DOHH2 (cell line): ENCODE measurements around the gene EID3.
"Not testable (repeated sequence)": the region's sequence is repeated elsewhere in the genome, so short reads cannot be mapped to it uniquely, and the experiment has no call there.

Experiments used
- H3F3A ChIP-seq: fragments of 200-600 bp; sonication (generic), shearing (Covaris generic); 2 replicates; pipeline ENCODE4 v1.6.0; 2016; ENCODE audit warnings: antibody characterized with exemption, mild to moderate bottlenecking; ENCODE audit not compliant: control insufficient read depth, insufficient read depth
- H3K27ac ChIP-seq: fragments of 200-600 bp; sonication (generic); 2 replicates; pipeline ENCODE4 v1.5.1; 2014; ENCODE audit warnings: low read depth, mild to moderate bottlenecking, low read length, moderate library complexity
- H3K27me3 ChIP-seq: fragments of 200-600 bp; sonication (generic); 2 replicates; pipeline ENCODE4 v1.6.1; 2014; ENCODE audit warnings: mild to moderate bottlenecking, low read length, mixed read lengths; ENCODE audit not compliant: control insufficient read depth
- H3K36me3 ChIP-seq: fragments of 200-600 bp; sonication (generic); 2 replicates; pipeline ENCODE4 v1.6.1; 2014; ENCODE audit warnings: mild to moderate bottlenecking, low read length, moderate library complexity, mixed read lengths; ENCODE audit not compliant: control insufficient read depth
- H3K4me1 ChIP-seq: fragments of 200-600 bp; sonication (generic); 2 replicates; pipeline ENCODE4 v1.6.1; 2014; ENCODE audit warnings: mild to moderate bottlenecking, low read length, mixed read lengths; ENCODE audit not compliant: control insufficient read depth
- H3K4me2 ChIP-seq: fragments of 200-600 bp; sonication (generic); 2 replicates; pipeline ENCODE4 v1.6.0; 2014; ENCODE audit warnings: mild to moderate bottlenecking, low read length, moderate library complexity
- H3K4me3 ChIP-seq: fragments of 200-600 bp; sonication (generic); 2 replicates; pipeline ENCODE4 v1.5.1; 2014; ENCODE audit warnings: mild to moderate bottlenecking, low read length, mixed read lengths
- H3K79me2 ChIP-seq: fragments of 200-600 bp; sonication (generic); 2 replicates; pipeline ENCODE4 v1.6.1; 2014; ENCODE audit warnings: mild to moderate bottlenecking, low read length, mixed read lengths; ENCODE audit not compliant: control insufficient read depth
- H3K9me2 ChIP-seq: fragments of 200-600 bp; sonication (generic); replicated peaks from 2 replicates; pipeline ENCODE4 v1.6.1; 2014; ENCODE audit warnings: mild to moderate bottlenecking, low read length, mixed read lengths; ENCODE audit not compliant: control insufficient read depth
- H3K9me3 ChIP-seq: fragments of 200-600 bp; sonication (generic); 2 replicates; pipeline ENCODE4 v1.6.1; 2014; ENCODE audit warnings: antibody characterized with exemption, low read length, mixed read lengths; ENCODE audit not compliant: control insufficient read depth, insufficient read depth
- H4K20me1 ChIP-seq: fragments of 200-600 bp; sonication (generic); 2 replicates; pipeline ENCODE4 v1.6.0; 2014; ENCODE audit warnings: low read depth, mild to moderate bottlenecking, antibody characterized with exemption, low read length, moderate library complexity; ENCODE audit not compliant: control insufficient read depth, insufficient read depth
- CTCF ChIP-seq: fragments of 200-600 bp; sonication (generic); IDR thresholded peaks from one replicate; pipeline ENCODE4 v1.5.1; 2014; ENCODE audit warnings: antibody characterized with exemption, mild to moderate bottlenecking, low read depth, low read length; ENCODE audit not compliant: poor library complexity, severe bottlenecking
- EZH2phosphoT487 ChIP-seq: fragments of 200-600 bp; sonication (generic); IDR thresholded peaks from 2 replicates; pipeline ENCODE4 v1.6.1; 2017; ENCODE audit warnings: borderline replicate concordance, mild to moderate bottlenecking, antibody characterized with exemption, low read length, moderate library complexity, mixed read lengths

Gene EID3

GRCh38 chr12:104319918-104320626, 16.5 kb downstream of the EID3 start:
- H3K9me2 ChIP-seq: no peaks in the 10 kb centered on the region
- H3K27me3 ChIP-seq: no peaks in the 10 kb centered on the region
- H4K20me1 ChIP-seq: no peaks in the 10 kb centered on the region
- peaks cover 79% of the 10 kb centered on the region for H3K36me3 ChIP-seq
- H3K4me1 ChIP-seq: no peaks in the 10 kb centered on the region
- no peak overlapping the region for H3K27ac ChIP-seq
- H3K9me3 ChIP-seq: no peaks in the 10 kb centered on the region
- peaks cover 6% of the 10 kb centered on the region; the same call in 1 of the 2 replicates for H3K79me2 ChIP-seq
- H3K4me3 ChIP-seq: no peak overlapping the region
- no peaks in the 10 kb centered on the region for H3F3A ChIP-seq
- H3K4me2 ChIP-seq: no peak overlapping the region
- TF ChIP-seq CTCF (no peak), EZH2phosphoT487 (no peak)

- no peaks in the 10 kb centered on the region for H3K9me2 ChIP-seq
- H3F3A ChIP-seq: no peaks in the 10 kb centered on the region
- H3K4me1 ChIP-seq: no peaks in the 10 kb centered on the region
Observed at GRCh38 chr12:104320627-104321024, 17.1 kb downstream of the EID3 start.

GRCh38 chr12:104321949-104322348, 18.4 kb downstream of the EID3 start:
- TF ChIP-seq CTCF (no peak), EZH2phosphoT487 (no peak)
- no peak overlapping the region for H3K4me2 ChIP-seq
- no peaks in the 10 kb centered on the region for H4K20me1 ChIP-seq
- H3F3A ChIP-seq: no peaks in the 10 kb centered on the region
- no peaks in the 10 kb centered on the region for H3K79me2 ChIP-seq
- no peak overlapping the region for H3K27ac ChIP-seq
- no peaks in the 10 kb centered on the region for H3K4me1 ChIP-seq
- H3K36me3 ChIP-seq: peaks cover 82% of the 10 kb centered on the region
- no peak overlapping the region for H3K4me3 ChIP-seq
- H3K9me2 ChIP-seq: no peaks in the 10 kb centered on the region
- H3K27me3 ChIP-seq: no peaks in the 10 kb centered on the region
- H3K9me3 ChIP-seq: no peaks in the 10 kb centered on the region

More at GRCh38 chr12:104320627-104321024, 17.1 kb downstream of the EID3 start:
- Histone ChIP-seq H3K27me3 (no peaks in the 10 kb centered on the region), H3K4me2 (no peak overlapping the region), H3K4me3 (no peak overlapping the region), H3K79me2 (peaks cover 3% of the 10 kb centered on the region; the same call in 1 of the 2 replicates), H4K20me1 (no peaks in the 10 kb centered on the region), H3K27ac (no peak overlapping the region), H3K9me3 (no peaks in the 10 kb centered on the region), H3K36me3 (peaks cover 79% of the 10 kb centered on the region)
- TF ChIP-seq EZH2phosphoT487: no peak
- TF ChIP-seq CTCF: no peak

- H3K79me2 ChIP-seq, H3K27me3 ChIP-seq, H3K27ac ChIP-seq, H3K4me2 ChIP-seq, H3K9me2 ChIP-seq, H3K4me3 ChIP-seq, H3K4me1 ChIP-seq, H4K20me1 ChIP-seq, H3F3A ChIP-seq, H3K9me3 ChIP-seq: not testable (repeated sequence)
- peaks cover 82% of the 10 kb centered on the region for H3K36me3 ChIP-seq
Observed at GRCh38 chr12:104322533-104322932, 19.0 kb downstream of the EID3 start.
